ENCODE results near the gene UPB1.

UPB1 gene

DNA sequence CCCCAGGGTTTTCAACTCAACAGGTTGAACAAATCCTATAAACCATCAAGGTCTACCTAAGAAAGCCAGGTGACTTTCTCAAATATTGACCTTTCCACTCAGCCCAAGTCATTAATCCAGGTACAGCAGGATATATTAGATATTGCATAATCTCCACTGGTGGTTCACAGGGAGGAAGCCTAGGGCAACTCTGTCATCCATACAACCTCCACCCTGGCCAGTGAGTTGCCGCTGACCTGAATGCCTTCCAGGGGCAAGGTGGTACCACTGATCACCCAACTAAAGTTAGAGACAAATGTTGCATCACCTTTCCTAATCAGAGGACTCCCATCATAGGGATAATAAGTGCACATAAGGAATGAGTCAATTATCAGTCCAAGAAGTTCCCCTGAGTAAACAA lies 36.9 kb downstream of the UPB1 start:
- TF ChIP-seq ZFX (IDR thresholded peaks at IDR 0.05) = no peak
- TF ChIP-seq, protein P1, sequence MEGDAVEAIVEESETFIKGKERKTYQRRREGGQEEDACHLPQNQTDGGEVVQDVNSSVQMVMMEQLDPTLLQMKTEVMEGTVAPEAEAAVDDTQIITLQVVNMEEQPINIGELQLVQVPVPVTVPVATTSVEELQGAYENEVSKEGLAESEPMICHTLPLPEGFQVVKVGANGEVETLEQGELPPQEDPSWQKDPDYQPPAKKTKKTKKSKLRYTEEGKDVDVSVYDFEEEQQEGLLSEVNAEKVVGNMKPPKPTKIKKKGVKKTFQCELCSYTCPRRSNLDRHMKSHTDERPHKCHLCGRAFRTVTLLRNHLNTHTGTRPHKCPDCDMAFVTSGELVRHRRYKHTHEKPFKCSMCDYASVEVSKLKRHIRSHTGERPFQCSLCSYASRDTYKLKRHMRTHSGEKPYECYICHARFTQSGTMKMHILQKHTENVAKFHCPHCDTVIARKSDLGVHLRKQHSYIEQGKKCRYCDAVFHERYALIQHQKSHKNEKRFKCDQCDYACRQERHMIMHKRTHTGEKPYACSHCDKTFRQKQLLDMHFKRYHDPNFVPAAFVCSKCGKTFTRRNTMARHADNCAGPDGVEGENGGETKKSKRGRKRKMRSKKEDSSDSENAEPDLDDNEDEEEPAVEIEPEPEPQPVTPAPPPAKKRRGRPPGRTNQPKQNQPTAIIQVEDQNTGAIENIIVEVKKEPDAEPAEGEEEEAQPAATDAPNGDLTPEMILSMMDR (conservative IDR thresholded peaks at IDR 0.05) = no peak
- H3K27ac ChIP-seq = peak overlapping the region; percentile 79

DNA sequence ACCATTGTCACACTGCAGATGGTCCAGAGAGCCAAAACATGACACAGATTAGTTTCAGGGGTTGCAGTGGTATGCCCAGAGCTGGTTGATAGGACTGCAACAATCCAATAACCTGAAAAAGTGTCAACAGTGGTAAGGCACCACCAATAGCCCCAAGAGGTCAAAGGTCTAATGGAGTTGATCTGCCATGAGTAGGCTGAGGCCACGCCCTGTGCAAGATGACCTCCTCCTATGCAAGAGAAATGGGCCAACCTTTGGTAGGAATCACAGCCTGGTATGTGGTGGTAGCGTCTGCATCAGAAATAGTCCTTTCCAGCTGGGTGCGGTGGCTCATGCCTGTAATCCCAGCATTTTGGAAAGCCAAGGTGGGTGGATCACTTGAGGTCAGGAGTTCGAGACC lies 40.2 kb downstream of the UPB1 start:
- TF ChIP-seq, protein P1 (conservative IDR thresholded peaks at IDR 0.05) = no peak
- no peak for TF ChIP-seq ZFX (IDR thresholded peaks at IDR 0.05)

DNA sequence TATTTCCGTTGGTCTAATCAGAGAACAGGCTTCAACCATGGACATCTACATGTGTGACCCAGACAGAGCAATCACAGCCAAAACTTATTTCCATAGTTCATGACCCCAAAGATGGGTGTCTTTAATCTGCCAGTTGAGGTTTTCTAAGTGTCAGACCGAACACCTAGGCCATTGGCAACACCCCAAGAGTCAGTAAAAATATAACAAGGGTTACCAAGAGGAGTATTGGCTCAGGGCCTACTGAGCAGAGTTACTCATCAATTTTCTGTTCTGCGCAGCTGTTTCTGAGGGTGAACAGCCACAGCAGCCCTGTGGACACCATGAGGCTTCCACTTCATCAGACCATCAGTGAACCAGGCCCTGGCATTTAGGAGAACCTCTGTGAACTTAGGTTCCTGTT lies 41.0 kb downstream of the UPB1 start:
- TF ChIP-seq, protein P1 (conservative IDR thresholded peaks at IDR 0.05) = no peak
- TF ChIP-seq ZFX (IDR thresholded peaks at IDR 0.05) = no peak
- H3K27ac ChIP-seq = no peak overlapping the region

More for the DNA sequence above, 40.2 kb downstream of the UPB1 start:
- H3K27ac ChIP-seq = no peak overlapping the region

DNA sequence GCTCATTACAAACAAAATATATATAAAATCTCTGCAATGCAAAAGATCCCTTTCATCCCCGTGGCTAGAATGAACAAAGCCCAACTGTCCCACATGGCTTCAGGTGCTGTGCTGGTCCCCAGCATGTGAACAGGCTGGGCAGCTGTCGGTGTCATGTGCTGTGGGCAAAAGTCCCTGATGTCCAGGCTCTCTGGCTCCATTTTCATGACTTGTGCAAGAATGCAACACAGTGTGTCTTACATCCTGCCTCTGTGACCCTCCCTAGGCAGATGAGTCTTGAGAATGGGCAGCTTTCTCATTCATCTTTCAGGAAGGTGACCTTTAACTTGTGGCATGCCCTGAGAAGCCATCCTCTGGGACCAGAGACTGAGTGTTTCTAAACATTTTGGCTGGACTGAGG lies 45.3 kb downstream of the UPB1 start:
- TF ChIP-seq, protein P1 (conservative IDR thresholded peaks at IDR 0.05) = no peak
- TF ChIP-seq ZFX (IDR thresholded peaks at IDR 0.05) = no peak
- no peak overlapping the region for H3K27ac ChIP-seq

DNA sequence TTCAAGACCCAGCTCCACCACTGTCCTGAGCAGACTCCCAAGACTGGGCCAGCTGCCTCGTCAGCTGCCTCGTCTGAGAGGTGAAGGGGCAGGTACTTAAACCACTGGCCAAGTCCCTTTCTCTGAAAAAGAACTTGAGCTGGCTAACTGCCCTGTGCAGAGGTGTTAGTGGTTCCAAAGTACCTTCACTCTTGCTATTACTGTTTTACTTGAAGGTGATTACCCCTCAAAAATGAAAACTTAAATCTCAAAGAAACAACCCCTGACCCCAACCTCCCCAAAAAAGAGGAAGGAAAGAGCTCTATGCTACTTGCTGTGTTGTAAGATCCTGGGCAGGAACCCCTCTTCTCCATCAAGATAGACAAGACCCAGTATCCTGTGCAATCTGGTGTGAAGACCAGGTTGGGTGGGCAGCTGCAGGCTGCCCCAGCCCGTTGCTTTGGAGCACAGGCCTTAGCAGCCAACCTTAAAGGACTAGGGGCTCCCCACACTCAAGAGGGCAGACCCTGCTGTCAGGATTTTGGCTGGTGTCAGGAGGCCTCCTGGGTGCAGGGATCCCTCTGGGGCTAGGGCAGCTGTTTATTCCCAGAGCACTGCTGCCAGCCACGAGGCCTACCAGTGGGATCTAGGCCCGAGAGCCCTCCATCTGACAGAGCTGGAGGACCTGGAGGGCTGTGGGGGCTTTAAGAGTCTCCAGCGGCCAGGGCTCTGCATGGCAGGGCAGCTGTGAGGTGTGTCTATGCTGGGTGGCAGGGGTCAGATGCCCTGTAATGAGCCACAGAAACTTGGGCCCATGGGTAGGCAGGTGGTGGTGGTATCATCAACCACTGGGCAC lies 46.8 kb downstream of the UPB1 start:
- H3K27ac ChIP-seq = peak overlapping the region; percentile 58
- TF ChIP-seq ZFX (IDR thresholded peaks at IDR 0.05) = no peak
- TF ChIP-seq, protein P1 (conservative IDR thresholded peaks at IDR 0.05) = no peak

DNA sequence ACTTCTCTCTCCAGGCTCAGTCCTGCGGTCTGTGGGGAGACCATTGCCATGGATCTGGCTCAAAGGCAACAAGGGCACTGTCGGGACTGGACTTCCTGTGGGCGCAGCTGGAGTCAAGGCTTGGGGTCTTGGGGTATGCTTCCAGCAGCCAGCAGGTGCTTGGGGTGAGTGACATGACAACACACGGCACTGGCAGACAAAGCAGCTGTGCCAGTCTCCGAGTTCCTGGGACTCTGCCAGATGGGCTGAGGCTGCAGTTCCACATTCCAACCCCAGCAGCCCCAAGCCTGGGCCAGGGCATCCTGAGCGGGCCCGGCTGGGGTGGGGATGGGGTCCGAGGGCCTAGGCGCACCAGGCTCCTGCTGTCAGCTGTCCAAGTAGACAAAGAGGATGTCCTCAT lies 47.5 kb downstream of the UPB1 start:
- TF ChIP-seq ZFX (IDR thresholded peaks at IDR 0.05) = no peak; the same call in 1 of the 2 replicates
- TF ChIP-seq, protein P1 (conservative IDR thresholded peaks at IDR 0.05) = no peak

DNA sequence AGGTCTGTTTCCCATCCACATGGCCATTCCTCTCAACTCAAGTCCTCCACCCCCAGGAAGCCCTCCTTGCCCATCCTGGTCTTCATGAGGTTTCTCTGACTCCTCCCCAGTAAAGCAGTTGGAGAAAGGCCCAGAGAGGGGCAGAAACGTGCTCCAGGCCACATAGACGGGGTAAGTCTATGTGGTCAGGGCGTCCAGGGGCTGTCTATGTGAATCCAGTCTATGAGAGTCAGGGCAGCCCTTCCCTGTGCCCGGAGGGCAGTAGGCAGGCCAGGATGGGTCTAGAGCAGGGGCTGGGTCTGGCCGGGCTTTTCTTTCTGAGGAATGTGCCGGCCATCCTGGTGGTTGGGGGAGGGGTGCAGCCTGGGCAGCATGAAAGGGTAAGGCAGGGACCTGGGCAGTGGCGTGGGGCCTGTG lies 48.1 kb downstream of the UPB1 start:
- H3K27ac ChIP-seq = peak overlapping the region; percentile 58
- no peak; the same call in 1 of the 2 replicates for TF ChIP-seq ZFX (IDR thresholded peaks at IDR 0.05)

More for the DNA sequence above, 47.5 kb downstream of the UPB1 start:
- H3K27ac ChIP-seq = peak overlapping the region; percentile 58
